HepG2 (cell line): ENCODE results near the gene CD300LG. TPM values are rescaled to one million over a fixed set of nuclear protein-coding genes. Genes with fewer than 3 reads are reported as not detected.

Source experiments
- ATAC-seq: fragments of 200-7000 bp; cut with Tn5 transposase; 3 replicates; pipeline ENCODE4 v1.9.1; 2020; ENCODE audit warnings: mild to moderate bottlenecking, moderate library complexity
- BruUV-seq: library from RNA; stranded (reverse); fragments of 400-500 nt; replicated peaks from 2 replicates; lab custom pipeline; 2021; lab: Mats Ljungman, UMichigan
- CTCF ChIA-PET: fragments of 300-600 bp; formaldehyde crosslinking; extraction: SDS; loops from one replicate; lab custom pipeline; 2021; ENCODE audit warnings: low total read pairs, inconsistent platforms, low intra/inter-chr PET ratio; lab: Yijun Ruan, JAX
- POLR2A ChIA-PET: fragments of 350-600 bp; sonication (Branson Sonifier 250); formaldehyde crosslinking; loops from one replicate; lab custom pipeline; 2020; ENCODE audit warnings: antibody characterized with exemption, inconsistent platforms; lab: Yijun Ruan, JAX
- DNase-seq: peaks from one replicate; pipeline ENCODE4 v3.0.0-alpha.2; 2015; ENCODE audit warnings: low spot score
- FAIRE-seq: peaks from 3 replicates; lab custom pipeline; 2011; peaks lifted over from hg19 to GRCh38; lab: Jason Lieb, UNC
- H2AFZ ChIP-seq: one replicate; pipeline ENCODE4 v1.6.1; 2011; ENCODE audit warnings: low read length, inconsistent platforms
- H3K27ac ChIP-seq: fragments of 300-600 bp; 3 replicates; pipeline ENCODE4 v1.8.0; 2011; ENCODE audit warnings: mixed run types, mild to moderate bottlenecking, mixed read lengths, low read length, inconsistent platforms; ENCODE audit not compliant: insufficient read depth; ENCODE audit errors: extremely low read length
- H3K27me3 ChIP-seq, 2 experiments: fragments of 200-600 bp in 1 of 2; 2 replicates in 1 of 2; 3 replicates in 1 of 2; pipeline versions ENCODE4 v1.6.0 to v1.8.0; 2011; ENCODE audit warnings: low read length in 2 of 2, mild to moderate bottlenecking in 2 of 2, moderate library complexity in 2 of 2, inconsistent platforms in 1 of 2; ENCODE audit not compliant: insufficient read depth in 2 of 2, control insufficient read depth in 1 of 2
- H3K36me3 ChIP-seq, 2 experiments: fragments of 200-600 bp in 1 of 2; replicated peaks in 1 of 2; 2 replicates in 1 of 2; 3 replicates in 1 of 2; pipeline versions ENCODE4 v1.5.1 to v1.8.0; 2011; ENCODE audit warnings: low read length in 2 of 2, inconsistent platforms in 1 of 2; ENCODE audit not compliant: insufficient read depth in 2 of 2, control insufficient read depth in 1 of 2
- H3K4me1 ChIP-seq: 2 replicates; pipeline ENCODE4 v1.5.1; 2012; ENCODE audit warnings: low read length, inconsistent platforms; ENCODE audit not compliant: insufficient read depth
- H3K4me2 ChIP-seq: 2 replicates; pipeline ENCODE4 v1.6.0; 2011; ENCODE audit warnings: low read depth, low read length, inconsistent platforms
- H3K4me3 ChIP-seq, 3 experiments: fragments of 200-600 bp in 1 of 3; sonication (generic), shearing (Covaris generic) in 1 of 3; replicated peaks in 1 of 3; 2 replicates each; pipeline ENCODE4 v1.5.1; 2011 to 2016; ENCODE audit warnings: low read length in 3 of 3, inconsistent platforms in 2 of 3, low read depth in 2 of 3, mild to moderate bottlenecking in 2 of 3, control low read depth in 1 of 3, mixed read lengths in 1 of 3; ENCODE audit not compliant: insufficient read depth in 1 of 3
- H3K79me2 ChIP-seq: one replicate; pipeline ENCODE4 v1.6.1; 2011; ENCODE audit warnings: low read length, inconsistent platforms; ENCODE audit not compliant: insufficient read depth
- H3K9ac ChIP-seq: 2 replicates; pipeline ENCODE4 v1.6.0; 2011; ENCODE audit warnings: mild to moderate bottlenecking, low read depth, low read length, inconsistent platforms; ENCODE audit not compliant: insufficient read depth
- H3K9me3 ChIP-seq: 2 replicates; pipeline ENCODE4 v1.5.1; 2012; ENCODE audit warnings: mild to moderate bottlenecking, low read length
- H4K20me1 ChIP-seq: 2 replicates; pipeline ENCODE4 v1.6.0; 2011; ENCODE audit warnings: inconsistent platforms, mild to moderate bottlenecking, low read length, moderate library complexity; ENCODE audit not compliant: insufficient read depth
- EZH2 ChIP-seq: conservative IDR thresholded peaks from 2 replicates; pipeline ENCODE4 v1.6.1; 2012; ENCODE audit warnings: mild to moderate bottlenecking, low read depth, low read length, moderate library complexity
- FOSL1 ChIP-seq: sonication (generic); formaldehyde crosslinking; IDR thresholded peaks from 2 replicates; pipeline ENCODE4 v1.9.0; 2021; ENCODE audit warnings: missing genetic modification reagents, borderline replicate concordance
- FOSL2 ChIP-seq: sonication (generic); formaldehyde crosslinking; IDR thresholded peaks from 2 replicates; pipeline ENCODE4 v1.4.0; 2020; ENCODE audit warnings: missing genetic modification reagents
- HCFC1 ChIP-seq: fragments of 150-350 bp; IDR thresholded peaks from 2 replicates; pipeline ENCODE4 v1.6.1; 2014; ENCODE audit warnings: low read depth, low read length
- HNRNPL ChIP-seq: fragments of 200-400 bp; formaldehyde crosslinking; IDR thresholded peaks from 2 replicates; pipeline ENCODE4 v1.6.1; 2017; ENCODE audit warnings: mild to moderate bottlenecking, low read depth, low read length
- HOXA9 ChIP-seq: sonication (generic); formaldehyde crosslinking; IDR thresholded peaks from 2 replicates; pipeline ENCODE4 v1.8.1; 2022; ENCODE audit warnings: missing genetic modification reagents, mild to moderate bottlenecking, moderate library complexity, borderline replicate concordance
- MEF2D ChIP-seq: sonication (generic); formaldehyde crosslinking; IDR thresholded peaks from 2 replicates; pipeline ENCODE4 v1.5.1; 2020; ENCODE audit warnings: mild to moderate bottlenecking, missing genetic modification reagents
- MIER3 ChIP-seq: IDR thresholded peaks from 2 replicates; pipeline ENCODE4 v1.6.1; 2016; ENCODE audit warnings: missing compliant biosample characterization, borderline replicate concordance
- NR2F1 ChIP-seq, 2 experiments: fragments of 450-650 bp in 1 of 2; formaldehyde crosslinking in 1 of 2; IDR thresholded peaks; 2 replicates each; pipeline versions ENCODE4 v1.5.0 to v1.6.1; 2016 to 2020; ENCODE audit warnings: mild to moderate bottlenecking in 1 of 2, missing compliant biosample characterization in 1 of 2, missing genetic modification reagents in 1 of 2, moderate library complexity in 1 of 2
- TCF7 ChIP-seq: sonication (generic); IDR thresholded peaks from 2 replicates; pipeline ENCODE4 v1.6.1; 2016; ENCODE audit warnings: antibody characterized with exemption, low read depth
- ZFP37 ChIP-seq: sonication (generic); formaldehyde crosslinking; IDR thresholded peaks from 2 replicates; pipeline ENCODE4 v1.4.0; 2020; ENCODE audit warnings: missing genetic modification reagents, borderline replicate concordance
- ZNF10 ChIP-seq: sonication (generic); formaldehyde crosslinking; IDR thresholded peaks from 2 replicates; pipeline ENCODE4 v1.4.0; 2020; ENCODE audit warnings: mild to moderate bottlenecking, low read depth, missing genetic modification reagents, borderline replicate concordance
- ZNF275 ChIP-seq: sonication (generic); formaldehyde crosslinking; IDR thresholded peaks from 2 replicates; pipeline ENCODE4 v1.8.0; 2022; ENCODE audit warnings: missing genetic modification reagents, mild to moderate bottlenecking, inconsistent platforms, borderline replicate concordance
- ZNF317 ChIP-seq: sonication (generic); formaldehyde crosslinking; IDR thresholded peaks from 2 replicates; pipeline ENCODE4 v1.5.0; 2020; ENCODE audit warnings: mild to moderate bottlenecking, missing genetic modification reagents
- ZNF781 ChIP-seq: sonication (generic); formaldehyde crosslinking; IDR thresholded peaks from 2 replicates; pipeline ENCODE4 v1.5.1; 2020; ENCODE audit warnings: borderline replicate concordance, mild to moderate bottlenecking, missing genetic modification reagents; ENCODE audit errors: not compliant biosample characterization
- ZNF800 ChIP-seq: sonication (generic); formaldehyde crosslinking; IDR thresholded peaks from 2 replicates; pipeline ENCODE4 v1.4.0; 2020; ENCODE audit warnings: missing genetic modification reagents
- WGBS: methylation state at CpG from one replicate; pipeline ENCODE4 v1.1.6; 2017; ENCODE audit warnings: low lambda C conversion rate; 5-methylcytosine and 5-hydroxymethylcytosine counted together
- in situ Hi-C: cut with HindIII; loops from 2 replicates; pipeline ENCODE4 v1.10.0; 2017; ENCODE audit warnings: low pct_unique_long_range_greater_than_20kb; ENCODE audit not compliant: extremely low pct_ligation_motif_present
- intact Hi-C: fragments of 100-400 bp; cut with micrococcal nuclease; formaldehyde crosslinking; loops from one replicate; pipeline ENCODE4 v1.10.0; 2022; ENCODE audit not compliant: unreplicated experiment
- polyA plus RNA-seq, 8 experiments: library from polyadenylated mRNA; depleted of rRNA in 3 of 8; stranded (reverse) in 7 of 8; unstranded in 1 of 8; fragments of >200 nt; fragmentation: Illumina TruSeq in 4 of 8; extraction: Trizol in 4 of 8; gene quantifications; 2 replicates each; pipeline versions ENCODE4 v1.2.1 to v1.2.3, GENCODE V29; 2011 to 2016; ENCODE audit warnings: low read depth in 4 of 8, missing spikeins in 1 of 8, mixed read lengths in 1 of 8; ENCODE audit not compliant: insufficient read depth in 1 of 8
- total RNA-seq, 5 experiments: library from RNA; depleted of rRNA; stranded (reverse); fragments of >200 nt; fragmentation: Illumina TruSeq; extraction: Trizol; gene quantifications; 2 replicates each; pipeline ENCODE4 v1.2.3, GENCODE V29; 2016; ENCODE audit warnings: low read depth in 1 of 5
- TF ChIP-seq, protein P1 (sequence below): sonication (generic); formaldehyde crosslinking; IDR thresholded peaks from 2 replicates; pipeline ENCODE4 v1.4.0; 2020; ENCODE audit warnings: missing genetic modification reagents

CD300LG gene
- total and polyA plus RNA-seq, 2 of the 13 experiments (the other 11 are each of a cell fraction or from before 2014, with no cell fraction given): not detected

GRCh38 chr17:43905985-43906852, 59.2 kb downstream of the CD300LG start:
- Histone ChIP-seq H3K36me3 (no peaks in the 10 kb centered on the region), H3K4me1 (peaks cover 29% of the 10 kb centered on the region), H3K4me3 (peak overlapping the region; percentile 48 to 69 (median 60); a peak in 4 of 6 replicates), H4K20me1 (peaks cover 2% of the 10 kb centered on the region; the same call in 1 of the 2 replicates), H3K27ac (no peak overlapping the region), H3K9ac (no peak overlapping the region), H3K27me3 (peaks cover 22 to 85% of the 10 kb centered on the region in 2 experiments), H3K4me2 (peak overlapping the region; percentile 63), H3K9me3 (no peaks in the 10 kb centered on the region), H3K79me2 (no peaks in the 10 kb centered on the region), H2AFZ (no peak overlapping the region)
- CTCF ChIA-PET: no interaction called here
- in situ Hi-C loops (no loop called here), intact Hi-C loops (no loop called here)
- FAIRE-seq (no peak), ATAC-seq (peak; percentile 62), DNase-seq (peak; percentile 47)
- BruUV-seq: no TSS peak
- POLR2A ChIA-PET: no interaction called here
- 6% methylated on average over 23 of the region's 37 CpGs for WGBS
- TF ChIP-seq ZFP37 (CRISPR knock-in tag): 0 out of 2 replicates have a peak, but pooled peaks have one; percentile 33
- peak; percentile 22; the same call in 1 of the 2 replicates for TF ChIP-seq MEF2D
- TF ChIP-seq ZNF800 (CRISPR knock-in tag): peak; percentile 68; the same call in 1 of the 2 replicates
- TF ChIP-seq NR2F1 (CRISPR knock-in tag; IDR thresholded peaks at IDR 0.05): peak; percentile 26 to 49; a peak in 1 of 4 replicates
- TF ChIP-seq, protein P1, sequence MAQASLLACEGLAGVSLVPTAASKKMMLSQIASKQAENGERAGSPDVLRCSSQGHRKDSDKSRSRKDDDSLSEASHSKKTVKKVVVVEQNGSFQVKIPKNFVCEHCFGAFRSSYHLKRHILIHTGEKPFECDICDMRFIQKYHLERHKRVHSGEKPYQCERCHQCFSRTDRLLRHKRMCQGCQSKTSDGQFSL: 0 out of 2 replicates have a peak, but pooled peaks have one; percentile 33
- no peak for TF ChIP-seq ZNF10
- TF ChIP-seq HCFC1: no peak
- TF ChIP-seq EZH2: peak; percentile 41; the same call in 1 of the 2 replicates
- TF ChIP-seq ZNF781 (CRISPR knock-in tag): no peak
- TF ChIP-seq ZNF317: 0 out of 2 replicates have a peak, but pooled peaks have one; percentile 54
- no peak for TF ChIP-seq HNRNPL
- 0 out of 2 replicates have a peak, but pooled peaks have one; percentile 44 for TF ChIP-seq MIER3
- no peak for TF ChIP-seq ZNF275 (CRISPR knock-in tag)
- TF ChIP-seq HOXA9 (CRISPR knock-in tag): no peak
- 0 out of 2 replicates have a peak, but pooled peaks have one; percentile 9 for TF ChIP-seq FOSL2 (CRISPR knock-in tag)
- no peak for TF ChIP-seq FOSL1 (CRISPR knock-in tag)
- TF ChIP-seq TCF7: peak; percentile 50; the same call in 1 of the 2 replicates
